ENCODE measurements around the gene OR9Q1.
A peak's percentile ranks its signal among the peaks of the same experiment; 100 is the strongest.
"Not testable (repeated sequence)": the region's sequence is repeated elsewhere in the genome, so short reads cannot be mapped to it uniquely, and the experiment has no call there.

OR9Q1 gene

GRCh38 chr11:58023435-58023931, at the start of gene OR9Q1:
Gene OR9Q1 (plus strand): TSS chr11:58023881. CDS start chr11:58179445, 155,564 bp downstream.
- no peak for DNase-seq (ENCODE audit: low read depth in 2 of 2)

GRCh38 chr11:57974132-57974531, 49.5 kb upstream of the OR9Q1 start:
- no peak for DNase-seq (ENCODE audit: low read depth in 2 of 2)

GRCh38 chr11:57974848-57975601, 48.7 kb upstream of the OR9Q1 start:
- no peak for DNase-seq (ENCODE audit: low read depth in 2 of 2)

- DNase-seq (ENCODE audit: low read depth in 2 of 2): no peak
Measured at GRCh38 chr11:57977709-57978108, 46.0 kb upstream of the OR9Q1 start.

GRCh38 chr11:57978686-57979531, 44.8 kb upstream of the OR9Q1 start:
- no peak for DNase-seq (ENCODE audit: low read depth in 2 of 2)

GRCh38 chr11:57979532-57980079, 44.1 kb upstream of the OR9Q1 start:
- no peak for DNase-seq (ENCODE audit: low read depth in 2 of 2)

GRCh38 chr11:57980201-57980600, 43.5 kb upstream of the OR9Q1 start:
- DNase-seq (ENCODE audit: low read depth in 2 of 2): no peak

- no peak for DNase-seq (ENCODE audit: low read depth in 2 of 2)
Measured at GRCh38 chr11:57981536-57981935, 42.1 kb upstream of the OR9Q1 start.

GRCh38 chr11:57982776-57983175, 40.9 kb upstream of the OR9Q1 start:
- no peak for DNase-seq (ENCODE audit: low read depth in 2 of 2)

GRCh38 chr11:57983191-57983590, 40.5 kb upstream of the OR9Q1 start:
- no peak for DNase-seq (ENCODE audit: low read depth in 2 of 2)

GRCh38 chr11:57999523-57999922, 24.2 kb upstream of the OR9Q1 start:
- DNase-seq (ENCODE audit: low read depth in 2 of 2): not testable (repeated sequence)

- not testable (repeated sequence) for DNase-seq (ENCODE audit: low read depth in 2 of 2)
Measured at GRCh38 chr11:58000021-58000420, 23.7 kb upstream of the OR9Q1 start.

- DNase-seq (ENCODE audit: low read depth in 2 of 2): no peak
Measured at GRCh38 chr11:58000699-58001098, 23.0 kb upstream of the OR9Q1 start.

- no peak for DNase-seq (ENCODE audit: low read depth in 2 of 2)
Measured at GRCh38 chr11:58003036-58003435, 20.6 kb upstream of the OR9Q1 start.

GRCh38 chr11:58003591-58003990, 20.1 kb upstream of the OR9Q1 start:
- no peak for DNase-seq (ENCODE audit: low read depth in 2 of 2)

GRCh38 chr11:58004664-58005063, 19.0 kb upstream of the OR9Q1 start:
- DNase-seq (ENCODE audit: low read depth in 2 of 2): no peak

- DNase-seq (ENCODE audit: low read depth in 2 of 2): no peak
Measured at GRCh38 chr11:58006940-58007339, 16.7 kb upstream of the OR9Q1 start.

- no peak for DNase-seq (ENCODE audit: low read depth in 2 of 2)
Measured at GRCh38 chr11:58011771-58012170, 11.9 kb upstream of the OR9Q1 start.

- peak in 1 of 2 experiments; percentile 1 for DNase-seq (ENCODE audit: low read depth in 2 of 2)
Measured at GRCh38 chr11:58024601-58025091, 965 bp downstream of the OR9Q1 start.

GRCh38 chr11:58027341-58027740, 3.7 kb downstream of the OR9Q1 start:
- DNase-seq (ENCODE audit: low read depth in 2 of 2): peak in 1 of 2 experiments; percentile 0

- DNase-seq (ENCODE audit: low read depth in 2 of 2): no peak
Measured at GRCh38 chr11:58028687-58029411, 5.2 kb downstream of the OR9Q1 start.

- no peak for DNase-seq (ENCODE audit: low read depth in 2 of 2)
Measured at GRCh38 chr11:58030653-58031052, 7.0 kb downstream of the OR9Q1 start, which contains the start of gene OR6Q1. Gene OR6Q1 (plus strand): TSS chr11:58030953. CDS start chr11:58030953, 0 bp downstream.

Measured in fibroblast of skin of left quadriceps (primary cell).